Measurements from ENCODE around the gene AGAP1. TPM values are rescaled to one million over a fixed set of nuclear protein-coding genes. Genes with fewer than 3 reads are reported as not detected.

AGAP1 gene
- total RNA-seq, 1 donor from 2014 or later, result 54.7 TPM

DNA sequence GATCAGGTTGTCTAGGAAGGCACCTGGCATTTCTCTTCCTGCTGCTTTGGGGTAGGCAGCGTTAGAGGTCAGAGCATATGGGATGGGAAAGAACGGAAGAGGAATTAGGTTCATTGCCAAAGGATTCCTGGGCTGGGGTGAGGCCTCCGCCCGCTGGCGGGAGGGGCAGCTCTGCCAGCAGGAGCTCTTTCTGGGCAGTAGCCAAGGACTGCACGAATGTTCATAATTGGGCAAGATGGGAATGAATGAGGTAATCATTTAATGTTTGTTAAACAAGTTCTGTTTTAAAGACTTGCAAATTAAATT is 253.9 kb downstream of the AGAP1 start:
- Mint-ChIP-seq H3K36me3 (ENCODE audit: low read depth) (peaks cover 5% of the 10 kb centered on the region), H3K9me3 (no peaks in the 10 kb centered on the region), H3K27me3 (ENCODE audit: low read depth) (no peaks in the 10 kb centered on the region), H3K4me3 (no peak overlapping the region), H3K4me1 (no peaks in the 10 kb centered on the region), H3K27ac (ENCODE audit: unreplicated experiment) (no peak overlapping the region)
- TF ChIP-seq, protein P1, sequence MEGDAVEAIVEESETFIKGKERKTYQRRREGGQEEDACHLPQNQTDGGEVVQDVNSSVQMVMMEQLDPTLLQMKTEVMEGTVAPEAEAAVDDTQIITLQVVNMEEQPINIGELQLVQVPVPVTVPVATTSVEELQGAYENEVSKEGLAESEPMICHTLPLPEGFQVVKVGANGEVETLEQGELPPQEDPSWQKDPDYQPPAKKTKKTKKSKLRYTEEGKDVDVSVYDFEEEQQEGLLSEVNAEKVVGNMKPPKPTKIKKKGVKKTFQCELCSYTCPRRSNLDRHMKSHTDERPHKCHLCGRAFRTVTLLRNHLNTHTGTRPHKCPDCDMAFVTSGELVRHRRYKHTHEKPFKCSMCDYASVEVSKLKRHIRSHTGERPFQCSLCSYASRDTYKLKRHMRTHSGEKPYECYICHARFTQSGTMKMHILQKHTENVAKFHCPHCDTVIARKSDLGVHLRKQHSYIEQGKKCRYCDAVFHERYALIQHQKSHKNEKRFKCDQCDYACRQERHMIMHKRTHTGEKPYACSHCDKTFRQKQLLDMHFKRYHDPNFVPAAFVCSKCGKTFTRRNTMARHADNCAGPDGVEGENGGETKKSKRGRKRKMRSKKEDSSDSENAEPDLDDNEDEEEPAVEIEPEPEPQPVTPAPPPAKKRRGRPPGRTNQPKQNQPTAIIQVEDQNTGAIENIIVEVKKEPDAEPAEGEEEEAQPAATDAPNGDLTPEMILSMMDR (conservative IDR thresholded peaks at IDR 0.05), result no peak
- DNase-seq (ENCODE audit: low read depth, low spot score), result no peak

DNA sequence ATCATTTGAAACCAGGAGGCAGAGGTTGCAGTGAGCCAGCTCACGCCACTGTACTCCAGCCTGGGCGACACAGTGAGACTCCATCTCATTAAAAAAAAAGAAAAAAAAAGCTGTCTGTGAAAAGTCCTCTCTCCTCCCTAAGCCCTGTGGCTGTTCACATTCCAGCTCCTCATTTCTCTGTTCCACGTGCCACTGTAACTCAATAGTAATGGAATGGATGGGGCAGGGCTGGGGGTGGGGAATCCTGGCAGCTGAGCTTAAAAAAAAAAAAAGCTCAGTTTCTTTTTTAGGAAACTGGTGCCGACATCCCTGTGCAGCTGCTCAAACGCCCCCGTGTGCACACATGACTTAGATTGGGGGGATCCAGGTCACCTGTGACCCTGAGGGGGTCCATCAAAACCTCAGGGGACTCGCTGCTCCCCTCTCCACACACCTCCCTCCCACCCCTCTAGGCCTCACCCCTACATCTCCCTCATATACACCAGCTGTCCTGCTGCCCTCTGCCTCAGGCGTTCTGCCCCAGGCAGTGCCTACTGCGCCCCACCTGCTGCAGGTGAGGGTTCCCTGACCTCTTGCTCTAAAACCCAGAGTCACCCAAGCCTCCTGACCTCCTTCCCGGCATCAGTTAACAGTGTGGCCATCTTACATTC is 255.4 kb downstream of the AGAP1 start:
- no peak for DNase-seq (ENCODE audit: low read depth, low spot score)
- Mint-ChIP-seq H3K36me3 (ENCODE audit: low read depth) (peaks cover 5% of the 10 kb centered on the region), H3K4me1 (peaks cover 6% of the 10 kb centered on the region), H3K4me3 (no peak overlapping the region), H3K27ac (ENCODE audit: unreplicated experiment) (no peak overlapping the region), H3K9me3 (no peaks in the 10 kb centered on the region), H3K27me3 (ENCODE audit: low read depth) (no peaks in the 10 kb centered on the region)
- TF ChIP-seq, protein P1 (conservative IDR thresholded peaks at IDR 0.05), result no peak

GRCh38 chr2:235749771-235750160 is 255.9 kb downstream of the AGAP1 start:
- Mint-ChIP-seq H3K9me3 (no peaks in the 10 kb centered on the region), H3K36me3 (ENCODE audit: low read depth) (peaks cover 5% of the 10 kb centered on the region), H3K27me3 (ENCODE audit: low read depth) (no peaks in the 10 kb centered on the region), H3K27ac (ENCODE audit: unreplicated experiment) (no peak overlapping the region), H3K4me1 (peaks cover 11% of the 10 kb centered on the region), H3K4me3 (no peak overlapping the region)
- DNase-seq (ENCODE audit: low read depth, low spot score), result no peak
- TF ChIP-seq, protein P1 (conservative IDR thresholded peaks at IDR 0.05), result no peak

DNA sequence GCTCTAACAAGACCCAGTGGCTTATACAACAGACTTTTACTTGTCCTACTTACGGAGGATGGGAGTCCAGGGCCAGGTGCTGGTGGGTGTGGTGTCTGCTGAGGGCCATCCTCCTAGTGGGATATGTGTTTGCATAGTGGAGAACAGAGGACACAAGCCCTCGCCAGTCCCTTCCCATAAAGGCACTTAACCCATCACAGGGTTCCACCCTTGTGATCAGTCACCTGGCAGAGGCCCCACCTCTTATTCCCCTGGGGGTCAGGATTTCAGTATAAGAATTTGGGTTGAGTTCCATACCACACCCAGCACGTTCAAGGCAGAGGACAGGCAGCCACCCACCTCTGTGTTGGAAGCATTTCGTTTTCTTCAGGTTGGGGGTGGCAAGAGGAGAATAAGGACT is 259.0 kb downstream of the AGAP1 start:
- no peaks in the 10 kb centered on the region for H3K9me3 Mint-ChIP-seq
- DNase-seq (ENCODE audit: low read depth, low spot score), result no peak
- TF ChIP-seq, protein P1 (conservative IDR thresholded peaks at IDR 0.05), result no peak
- no peaks in the 10 kb centered on the region for H3K27me3 Mint-ChIP-seq (ENCODE audit: low read depth)
- peaks cover 23% of the 10 kb centered on the region for H3K4me1 Mint-ChIP-seq
- no peak overlapping the region for H3K27ac Mint-ChIP-seq (ENCODE audit: unreplicated experiment)
- peaks cover 3% of the 10 kb centered on the region for H3K36me3 Mint-ChIP-seq (ENCODE audit: low read depth)
- H3K4me3 Mint-ChIP-seq, result peak overlapping the region; percentile 23

GRCh38 chr2:235754357-235755207 is 260.7 kb downstream of the AGAP1 start:
- Mint-ChIP-seq H3K36me3 (ENCODE audit: low read depth) (peaks cover 3% of the 10 kb centered on the region), H3K4me1 (peaks cover 26% of the 10 kb centered on the region), H3K9me3 (no peaks in the 10 kb centered on the region), H3K4me3 (no peak overlapping the region), H3K27me3 (ENCODE audit: low read depth) (no peaks in the 10 kb centered on the region), H3K27ac (ENCODE audit: unreplicated experiment) (no peak overlapping the region)
- DNase-seq (ENCODE audit: low read depth, low spot score), result no peak
- TF ChIP-seq, protein P1 (conservative IDR thresholded peaks at IDR 0.05), result no peak

All from neural crest cell (in vitro differentiated cells).